H7 (cell line): Measurements from ENCODE around the gene ALOXE3. TPM values are rescaled to one million over a fixed set of nuclear protein-coding genes. Genes with fewer than 3 reads are reported as not detected.
"Not testable (repeated sequence)": the region's sequence is repeated elsewhere in the genome, so short reads cannot be mapped to it uniquely, and the experiment has no call there.

Experiments
- DNase-seq: peaks from one replicate; pipeline ENCODE4 v3.0.0; 2012
- H3K27me3 ChIP-seq: 2 replicates; pipeline ENCODE4 v1.6.0; 2011; ENCODE audit warnings: mild to moderate bottlenecking, low read length; ENCODE audit not compliant: control insufficient read depth, insufficient read depth
- H3K36me3 ChIP-seq: replicated peaks from 2 replicates; pipeline ENCODE4 v1.5.1; 2011; ENCODE audit warnings: low read length; ENCODE audit not compliant: control insufficient read depth, insufficient read depth
- H3K4me3 ChIP-seq: 2 replicates; pipeline ENCODE4 v1.5.1; 2011; ENCODE audit warnings: low read depth, mild to moderate bottlenecking, control low read depth, low read length, moderate library complexity; ENCODE audit not compliant: insufficient read depth
- total RNA-seq: library from RNA; depleted of rRNA; stranded (reverse); fragments of >200 nt; shearing (Covaris generic); gene quantifications from 2 replicates; pipeline ENCODE4 v1.2.3, GENCODE V29; 2014

The ALOXE3 gene
- total RNA-seq, 1 experiment from 2014 or later, result not detected

DNA sequence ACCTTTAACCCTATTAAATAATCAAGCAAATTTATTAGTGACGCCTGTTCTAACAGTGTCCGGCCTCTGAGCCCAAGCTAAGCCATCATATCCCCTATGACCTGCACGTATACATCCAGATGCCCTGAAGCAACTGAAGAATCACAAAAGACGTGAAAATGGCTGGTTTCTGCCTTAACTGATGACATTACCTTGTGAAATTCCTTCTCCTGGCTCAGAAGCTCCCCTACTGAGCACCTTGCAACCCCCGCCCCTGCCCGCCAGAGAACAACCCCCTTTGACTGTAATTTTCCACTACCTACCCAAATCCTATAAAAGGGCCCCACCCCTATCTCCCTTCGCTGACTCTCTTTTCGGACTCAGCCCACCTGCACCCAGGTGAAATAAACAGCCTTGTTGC, 56.5 kb downstream of the ALOXE3 start:
- H3K4me3 ChIP-seq, H3K36me3 ChIP-seq, DNase-seq: not testable (repeated sequence)
- peaks cover 45% of the 10 kb centered on the region for H3K27me3 ChIP-seq

GRCh38 chr17:8060274-8060673, 58.0 kb downstream of the ALOXE3 start:
- peaks cover 46% of the 10 kb centered on the region for H3K27me3 ChIP-seq
- no peaks in the 10 kb centered on the region for H3K36me3 ChIP-seq
- H3K4me3 ChIP-seq, result no peak overlapping the region
- DNase-seq, result peak; percentile 79

DNA sequence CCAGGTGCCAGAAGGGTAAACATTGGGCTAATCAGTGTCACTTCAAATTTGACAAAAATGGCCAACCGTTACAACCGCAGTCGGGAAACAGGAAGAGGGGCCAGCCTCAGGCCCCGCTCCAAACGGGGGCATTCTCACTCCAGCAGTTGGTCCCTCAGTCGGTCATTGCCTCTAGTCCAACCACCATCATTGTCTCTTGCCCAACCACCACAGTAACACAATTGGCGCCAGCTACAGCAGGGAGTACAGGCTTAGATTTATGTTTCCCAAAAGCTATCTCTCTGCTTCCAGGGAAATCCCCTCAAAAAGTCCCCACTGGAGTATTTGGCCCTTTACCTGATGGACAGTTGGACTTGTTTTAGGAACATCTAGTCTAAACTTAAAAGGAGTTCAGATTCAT, 59.2 kb downstream of the ALOXE3 start:
- Histone ChIP-seq H3K27me3 (peaks cover 38% of the 10 kb centered on the region), H3K36me3 (no peaks in the 10 kb centered on the region), H3K4me3 (no peak overlapping the region)
- DNase-seq, result no peak

DNA sequence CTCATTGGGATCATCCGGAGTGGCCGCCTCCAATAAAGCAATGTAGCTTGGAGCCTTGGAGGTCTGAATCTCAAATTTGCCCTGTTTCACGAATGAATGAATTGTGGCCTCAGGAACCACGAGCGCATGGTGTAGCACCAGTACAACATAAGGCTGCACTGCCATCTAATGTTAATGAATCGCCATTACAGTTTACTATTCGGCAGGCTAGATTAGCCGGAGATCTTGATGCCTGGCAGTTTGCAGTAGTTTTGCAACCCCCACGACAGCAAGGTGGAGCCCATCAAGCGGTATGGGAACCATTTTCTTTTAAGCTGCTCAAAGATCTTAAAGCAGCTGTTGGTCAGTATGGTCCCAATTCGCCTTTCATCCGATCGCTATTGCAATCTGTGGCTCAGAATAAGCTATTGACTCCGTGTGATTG, 60.6 kb downstream of the ALOXE3 start:
- DNase-seq, result peak; percentile 80
- Histone ChIP-seq H3K27me3 (peaks cover 27% of the 10 kb centered on the region), H3K4me3 (no peak overlapping the region), H3K36me3 (no peaks in the 10 kb centered on the region)

GRCh38 chr17:8056976-8057625, 61.2 kb downstream of the ALOXE3 start:
- Histone ChIP-seq H3K27me3 (peaks cover 21% of the 10 kb centered on the region), H3K4me3 (no peak overlapping the region), H3K36me3 (no peaks in the 10 kb centered on the region)

DNA sequence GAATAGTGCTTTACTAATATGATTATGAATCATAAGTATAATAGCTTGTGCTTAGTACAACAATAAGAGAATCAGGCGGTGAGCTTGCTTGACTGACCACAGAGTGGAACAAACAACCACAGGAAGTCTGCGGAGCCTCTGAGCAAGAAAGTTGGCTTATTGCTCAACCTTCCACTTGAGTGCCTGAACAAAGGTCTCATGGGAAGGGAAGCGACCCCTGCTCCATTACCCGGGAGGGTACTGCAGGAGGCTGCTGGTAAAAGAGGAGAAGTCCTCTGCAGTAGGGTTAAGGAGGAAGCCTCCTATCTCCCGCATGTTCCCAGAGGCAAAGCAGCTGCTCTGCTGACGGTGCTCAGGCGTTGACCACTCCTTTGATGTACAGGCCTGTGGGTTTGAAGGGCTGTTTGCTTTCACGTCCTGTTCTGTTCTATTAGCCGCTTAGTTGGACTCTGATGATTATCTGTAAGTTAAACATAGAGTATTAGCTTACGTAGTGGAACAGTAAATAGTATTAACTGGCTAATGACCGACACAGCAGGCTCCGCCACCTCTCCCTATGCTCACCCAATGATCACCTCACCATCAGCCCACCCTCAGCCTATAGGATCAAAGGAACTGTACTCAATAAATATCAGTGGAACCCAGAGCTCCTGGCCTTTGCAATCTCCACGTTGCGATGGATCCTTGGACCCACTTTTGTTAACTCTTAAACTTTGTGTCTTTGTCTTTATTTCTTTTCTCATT, 61.9 kb downstream of the ALOXE3 start:
- H3K4me3 ChIP-seq, result no peak overlapping the region
- no peak for DNase-seq
- H3K36me3 ChIP-seq, result no peaks in the 10 kb centered on the region
- H3K27me3 ChIP-seq, result peaks cover 19% of the 10 kb centered on the region

More at GRCh38 chr17:8056976-8057625, 61.2 kb downstream of the ALOXE3 start:
- DNase-seq, result no peak

DNA sequence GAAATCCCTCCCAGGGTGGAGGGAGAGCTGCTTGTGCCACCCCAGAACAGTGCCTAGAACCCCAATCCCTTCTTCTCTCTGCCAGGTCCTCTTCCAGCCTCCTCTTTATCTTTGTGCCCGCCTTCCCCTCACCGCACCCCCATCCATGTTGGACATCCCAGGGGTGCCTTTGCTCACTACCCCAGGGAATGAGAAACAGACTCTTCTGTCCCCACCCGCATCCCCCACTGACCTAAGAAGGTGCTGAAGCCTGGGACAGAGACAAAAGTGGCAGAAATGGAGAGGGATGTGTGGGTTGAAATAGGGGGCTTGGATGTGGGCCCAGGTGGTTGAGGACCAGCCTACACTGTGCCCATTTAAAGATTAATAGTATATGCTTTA, 62.5 kb downstream of the ALOXE3 start:
- H3K36me3 ChIP-seq, result no peaks in the 10 kb centered on the region
- no peak overlapping the region for H3K4me3 ChIP-seq
- H3K27me3 ChIP-seq, result peaks cover 13% of the 10 kb centered on the region
- no peak for DNase-seq

DNA sequence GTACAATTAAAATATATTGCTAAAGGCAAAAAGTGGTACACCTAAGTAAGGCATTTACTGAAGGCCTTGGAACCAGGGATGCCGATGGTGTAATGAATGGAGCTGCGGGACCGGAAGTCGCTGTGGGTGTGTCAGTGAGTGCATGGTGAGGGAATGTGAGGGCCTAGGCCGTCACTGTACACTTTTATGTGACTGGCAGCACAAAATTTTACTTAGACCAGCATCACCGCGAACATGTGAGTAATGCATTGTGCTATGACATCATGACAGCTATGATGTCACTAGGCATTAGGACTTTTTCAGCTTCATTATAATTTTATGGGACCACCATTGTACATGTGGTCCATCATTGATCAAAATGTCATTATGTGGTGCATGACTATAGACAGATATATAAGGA, 64.7 kb downstream of the ALOXE3 start:
- DNase-seq, result no peak
- Histone ChIP-seq H3K27me3 (peaks cover 1% of the 10 kb centered on the region; the same call in 1 of the 2 replicates), H3K36me3 (no peaks in the 10 kb centered on the region), H3K4me3 (no peak overlapping the region)

DNA sequence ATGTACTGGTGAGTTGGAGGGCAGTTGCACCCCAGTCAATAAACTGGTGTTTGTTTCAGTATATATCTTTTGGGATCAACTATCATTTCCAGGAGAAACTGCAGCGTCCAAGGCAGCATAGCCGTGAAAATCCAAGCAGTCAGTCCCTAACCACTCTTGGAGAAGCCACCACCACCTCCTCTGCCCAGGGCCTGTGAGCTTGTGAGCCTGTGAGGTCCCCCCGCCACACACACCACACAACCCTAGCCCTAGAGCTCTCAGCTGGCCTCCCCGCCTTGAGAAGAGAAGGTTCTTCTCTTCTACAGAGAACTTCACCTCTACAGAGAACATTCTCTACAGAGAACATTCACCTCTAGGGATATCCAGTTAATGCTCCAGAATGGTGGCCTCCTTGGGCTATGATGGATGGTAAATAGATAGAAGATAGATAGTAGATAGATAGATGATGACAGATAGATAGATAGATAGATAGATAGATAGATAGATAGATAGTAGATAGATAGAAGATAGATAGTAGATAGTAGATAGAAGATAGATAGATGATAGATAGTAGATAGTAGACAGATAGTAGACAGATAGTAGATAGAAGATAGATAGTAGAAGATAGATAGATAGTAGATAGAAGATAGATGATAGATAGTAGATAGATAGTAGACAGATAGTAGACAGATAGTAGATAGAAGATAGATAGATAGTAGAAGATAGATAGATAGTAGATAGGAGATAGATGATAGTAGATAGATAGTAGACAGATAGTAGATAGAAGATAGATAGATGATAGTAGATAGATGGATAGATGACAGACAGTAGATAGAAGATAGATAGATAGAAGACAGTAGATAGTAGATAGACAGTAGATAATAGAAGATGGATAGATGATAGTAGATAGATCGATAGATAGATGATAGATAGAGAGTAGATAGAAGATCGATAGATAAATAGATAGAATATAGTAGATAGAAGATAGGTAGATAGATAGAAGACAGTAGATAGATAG, 65.8 kb downstream of the ALOXE3 start:
- DNase-seq, result no peak
- Histone ChIP-seq H3K36me3 (no peaks in the 10 kb centered on the region), H3K4me3 (no peak overlapping the region), H3K27me3 (peaks cover 1% of the 10 kb centered on the region; the same call in 1 of the 2 replicates)

DNA sequence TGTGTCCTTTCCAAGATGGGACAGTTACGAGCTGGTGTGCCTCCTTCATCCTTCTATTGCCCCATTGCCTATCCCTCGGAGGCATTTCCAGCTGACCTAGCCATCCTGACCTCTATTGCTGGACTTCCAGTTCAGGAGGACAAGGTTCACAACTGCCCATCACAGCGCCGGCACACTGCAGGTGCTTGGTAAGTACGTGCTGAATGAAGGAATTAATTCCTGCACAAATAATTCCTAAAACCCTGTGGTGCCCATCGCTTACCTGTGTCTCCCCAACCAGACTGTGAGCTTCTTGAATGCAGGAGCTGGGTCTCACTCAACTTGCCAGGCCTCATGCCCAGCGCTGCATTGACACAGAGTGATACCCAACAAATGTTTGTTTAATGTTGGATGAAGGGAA, 66.5 kb downstream of the ALOXE3 start:
- H3K36me3 ChIP-seq, result no peaks in the 10 kb centered on the region
- no peak overlapping the region for H3K4me3 ChIP-seq
- DNase-seq, result no peak
- H3K27me3 ChIP-seq, result peaks cover 1% of the 10 kb centered on the region; the same call in 1 of the 2 replicates

DNA sequence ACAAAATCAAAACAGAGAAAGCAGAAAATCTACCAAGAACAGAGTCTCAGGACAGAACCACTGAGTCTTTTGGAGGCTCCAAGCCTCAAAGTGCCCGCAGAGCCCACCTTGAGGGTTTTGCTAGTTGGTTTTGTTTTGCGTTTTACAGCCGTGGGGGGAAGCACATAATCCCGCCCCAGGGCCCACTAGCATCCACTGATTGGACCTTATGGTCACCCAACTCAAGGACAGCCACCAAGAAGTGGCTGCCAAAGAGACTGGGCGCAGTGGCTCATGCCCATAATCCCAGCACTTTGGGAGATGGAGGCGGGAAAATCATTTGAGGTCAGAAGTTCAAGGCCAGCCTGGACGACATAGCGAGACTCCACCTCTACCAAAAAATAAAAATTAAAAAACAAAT, 69.6 kb downstream of the ALOXE3 start:
- DNase-seq, result no peak
- H3K27me3 ChIP-seq, result no peaks in the 10 kb centered on the region
- H3K36me3 ChIP-seq, result no peaks in the 10 kb centered on the region
- H3K4me3 ChIP-seq, result no peak overlapping the region

- no peak overlapping the region for H3K4me3 ChIP-seq
- no peak for DNase-seq
- H3K27me3 ChIP-seq, result no peaks in the 10 kb centered on the region
- H3K36me3 ChIP-seq, result no peaks in the 10 kb centered on the region
Measured at GRCh38 chr17:8048236-8048635, 70.1 kb downstream of the ALOXE3 start.

- no peaks in the 10 kb centered on the region for H3K36me3 ChIP-seq
- no peak for DNase-seq
- H3K4me3 ChIP-seq, result no peak overlapping the region
- H3K27me3 ChIP-seq, result no peaks in the 10 kb centered on the region
Measured at GRCh38 chr17:8047769-8048110, 70.6 kb downstream of the ALOXE3 start.

GRCh38 chr17:8046929-8047768, 71.2 kb downstream of the ALOXE3 start:
- Histone ChIP-seq H3K36me3 (no peaks in the 10 kb centered on the region), H3K4me3 (no peak overlapping the region), H3K27me3 (no peaks in the 10 kb centered on the region)
- no peak for DNase-seq
